Ecto neural progenitor cell (in vitro differentiated cells): Measurements from ENCODE around the gene PXMP4.

Experiments
- DNase-seq: peaks from one replicate; pipeline ENCODE4 v3.0.0-alpha.2; 2018; ENCODE audit warnings: low spot score

The PXMP4 gene

DNA sequence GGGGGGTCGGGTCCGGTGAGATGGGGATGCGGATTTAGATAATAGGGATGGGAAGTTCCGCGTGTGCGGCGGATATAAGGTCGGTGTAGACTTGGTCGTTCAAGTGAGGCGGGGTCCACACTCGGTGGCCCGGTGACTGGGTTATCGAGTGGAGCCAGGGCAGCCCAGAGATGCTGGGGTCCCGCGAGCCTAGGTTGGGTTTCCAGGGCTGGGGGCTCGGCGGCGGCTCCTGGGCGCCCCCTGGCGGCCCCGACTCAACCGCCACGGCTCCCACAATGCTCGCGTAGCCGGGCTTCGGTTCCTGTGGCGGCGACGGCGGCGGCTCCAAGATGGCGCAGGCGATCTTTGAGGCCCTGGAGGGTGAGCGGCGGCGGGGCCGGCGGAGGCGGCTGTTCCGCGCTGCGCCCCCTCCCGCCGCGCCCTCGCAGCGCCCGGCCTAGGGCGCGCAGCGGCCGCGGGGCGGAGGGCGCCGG, 11.6 kb upstream of the PXMP4 start, which contains the start of gene ZNF341:
Gene ZNF341, plus strand, starts transcription at position 304 of the 473 bp plus-strand sequence. Its CDS starts 26 bp downstream, at position 330.
- DNase-seq: no peak

GRCh38 chr20:33730946-33731692, 11.0 kb upstream of the PXMP4 start:
- DNase-seq: no peak

GRCh38 chr20:33729101-33729500, 9.0 kb upstream of the PXMP4 start:
- no peak for DNase-seq

GRCh38 chr20:33728463-33728862, 8.4 kb upstream of the PXMP4 start:
- DNase-seq: no peak

DNA sequence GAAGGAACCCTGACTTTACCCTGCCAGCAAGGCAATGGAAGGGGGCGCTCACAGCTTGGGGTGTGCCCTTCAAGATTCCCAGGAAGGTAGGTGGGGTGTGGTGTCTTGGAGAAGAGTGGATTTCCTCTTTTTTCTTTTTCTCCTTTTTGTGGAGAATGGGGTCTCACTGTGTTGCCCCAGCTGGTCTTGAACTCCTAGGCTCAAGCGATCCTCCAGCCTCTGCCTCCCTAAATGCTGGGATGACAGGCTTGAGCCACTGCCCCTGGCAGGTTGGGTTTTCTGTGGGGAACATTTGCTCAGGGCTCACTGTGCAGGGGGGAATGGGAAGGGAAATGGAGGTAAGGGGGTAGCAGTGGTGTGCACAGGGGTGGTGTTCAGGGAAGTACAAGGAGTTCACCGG, 7.7 kb upstream of the PXMP4 start:
- no peak for DNase-seq

DNA sequence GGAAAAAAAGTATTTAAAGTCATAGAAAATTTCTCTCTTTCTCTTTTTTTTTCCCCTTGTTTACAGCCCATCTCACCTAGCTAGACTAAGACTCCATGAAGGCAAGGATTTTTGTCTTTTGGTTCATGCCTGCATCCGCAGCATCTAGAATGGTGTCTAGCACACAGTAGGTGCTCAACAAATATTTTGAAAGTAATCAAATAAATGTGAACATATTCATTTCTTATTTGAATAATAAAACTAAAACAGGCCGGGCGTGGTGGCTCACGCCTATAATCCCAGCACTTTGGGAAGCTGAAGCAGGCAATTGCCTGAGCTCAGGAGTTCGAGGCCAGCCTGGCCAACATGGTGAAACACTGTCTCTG, 7.0 kb upstream of the PXMP4 start:
- no peak for DNase-seq

DNA sequence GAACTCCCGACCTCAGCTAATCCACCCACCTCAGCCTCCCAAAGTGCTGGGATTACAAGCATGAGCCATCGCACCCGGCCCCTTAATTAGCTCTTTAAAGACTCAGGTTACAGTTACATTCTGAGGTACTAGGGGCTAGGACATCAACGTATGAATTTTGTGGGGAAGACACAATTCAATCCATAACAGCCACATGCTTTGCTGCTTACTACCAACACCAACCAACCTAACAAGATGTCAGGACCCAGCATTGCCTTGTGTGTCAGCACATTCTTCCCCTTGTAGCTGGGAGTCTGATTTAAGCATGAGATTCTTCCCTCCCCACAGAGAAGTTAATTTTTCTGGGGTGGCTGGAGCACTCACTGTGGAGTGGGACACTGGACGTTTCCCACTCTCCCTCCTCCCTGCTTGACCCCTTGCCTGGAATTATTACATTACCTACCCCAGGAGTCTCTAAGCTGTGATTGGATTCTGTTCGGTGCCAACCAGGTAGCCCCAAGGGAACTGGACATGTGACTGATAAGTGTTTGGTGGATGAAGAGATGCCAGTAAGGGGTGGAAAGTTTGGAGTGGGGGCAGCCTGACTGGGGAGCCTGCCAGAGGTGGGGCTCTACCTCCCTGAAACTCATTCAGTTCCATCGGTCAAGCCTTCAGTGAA, 5.6 kb upstream of the PXMP4 start:
- no peak for DNase-seq

GRCh38 chr20:33724439-33725094, 4.5 kb upstream of the PXMP4 start:
- no peak for DNase-seq

DNA sequence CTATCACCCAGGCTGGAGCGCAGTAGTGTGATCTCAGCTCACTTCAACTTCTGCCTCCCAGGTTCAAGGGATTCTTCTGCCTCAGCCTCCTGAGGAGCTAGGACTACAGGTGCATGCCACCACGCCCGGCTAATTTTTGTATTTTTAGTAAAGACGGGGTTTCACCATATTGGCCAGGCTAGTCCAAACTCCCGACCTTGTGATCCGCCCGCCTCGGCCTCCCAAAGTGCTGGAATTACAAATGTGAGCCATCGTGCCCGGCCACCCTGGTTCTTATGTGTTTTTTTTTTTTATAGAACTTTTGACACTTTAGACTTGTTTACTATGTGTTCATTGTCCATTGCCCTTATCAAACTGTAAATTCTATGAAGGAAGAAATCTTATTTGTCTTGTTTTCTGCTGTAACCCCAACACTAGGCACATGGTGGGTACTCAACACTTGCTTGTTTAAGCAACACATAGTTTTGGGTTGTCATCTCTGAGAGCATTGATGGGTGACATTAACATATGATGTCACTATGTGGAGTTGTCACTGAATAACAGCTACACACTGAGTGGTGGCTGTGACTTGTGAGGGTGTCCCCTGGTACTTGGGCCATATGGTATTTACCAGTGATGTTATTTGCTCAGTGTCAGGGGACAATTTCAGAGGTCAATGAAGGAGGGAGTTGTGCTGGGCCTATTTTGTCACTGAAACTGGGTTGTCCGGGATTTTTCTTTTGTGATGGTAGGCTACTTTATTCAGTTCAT, 1.5 kb upstream of the PXMP4 start:
- no peak for DNase-seq

DNA sequence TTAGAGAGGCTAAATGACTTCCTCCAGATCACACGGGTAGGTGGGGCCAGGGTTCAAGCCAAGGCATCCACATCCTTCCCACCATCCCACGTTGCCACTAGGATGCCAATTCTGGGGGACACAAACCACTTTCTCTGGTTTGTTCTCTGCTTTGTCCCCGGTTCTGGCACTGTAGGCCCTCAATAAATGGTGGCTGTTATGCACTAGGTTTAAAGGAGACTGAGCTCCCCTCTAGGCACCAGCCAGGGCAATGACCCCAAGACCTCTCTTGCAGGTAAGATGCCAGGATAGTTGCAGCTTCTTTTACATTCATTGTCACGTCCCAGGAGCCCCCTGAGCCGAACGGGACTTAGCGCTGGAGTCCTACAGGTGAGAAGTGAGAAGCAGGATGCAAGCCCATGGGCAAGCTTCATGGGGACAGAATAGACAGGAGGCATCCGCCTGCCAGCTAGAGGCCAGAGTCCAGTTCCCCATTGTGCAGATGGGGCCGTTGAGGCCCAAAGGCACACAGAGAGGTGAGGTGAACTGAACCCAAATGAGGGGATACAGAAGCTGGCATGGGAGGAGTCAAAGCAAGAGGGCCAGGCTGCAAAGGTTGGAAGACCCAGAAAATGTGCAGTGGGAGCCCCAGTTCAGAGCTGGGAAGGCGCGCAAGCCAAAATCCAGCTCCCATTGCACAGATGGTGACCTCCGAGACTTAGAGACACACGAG, 677 bp downstream of the PXMP4 start:
- no peak for DNase-seq

- no peak for DNase-seq
These were observed 3.6 kb downstream of the PXMP4 start for GRCh38 chr20:33716498-33716897.

DNA sequence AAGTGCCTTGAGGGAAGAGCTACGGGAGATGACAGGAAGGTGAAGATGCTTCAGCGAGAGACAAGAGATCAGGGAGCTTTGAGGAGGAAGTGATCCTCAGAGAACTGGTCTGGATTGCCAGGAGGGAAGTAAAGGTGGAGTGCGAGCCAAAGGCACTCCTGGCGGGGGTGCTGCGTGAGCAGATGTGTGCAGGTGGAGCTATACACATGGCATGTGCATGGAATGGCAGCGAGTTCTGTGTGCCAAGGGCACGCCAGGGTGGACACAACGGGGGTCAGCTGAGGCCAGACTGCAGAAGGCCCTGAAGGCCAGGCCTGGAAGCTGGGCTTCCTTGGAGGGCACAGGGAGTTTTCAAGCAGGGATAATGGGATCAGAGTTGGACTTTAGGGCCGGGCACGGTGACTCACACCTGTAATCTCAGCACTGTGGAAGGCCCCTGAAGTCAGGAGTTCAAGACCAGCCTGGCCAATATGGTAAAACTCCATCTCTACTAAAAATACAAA, 6.2 kb downstream of the PXMP4 start:
- no peak for DNase-seq

GRCh38 chr20:33711446-33711738, 8.7 kb downstream of the PXMP4 start:
- DNase-seq: no peak

GRCh38 chr20:33710681-33711445, 9.2 kb downstream of the PXMP4 start:
- no peak for DNase-seq

GRCh38 chr20:33709905-33710541, 10.1 kb downstream of the PXMP4 start:
- no peak for DNase-seq

DNA sequence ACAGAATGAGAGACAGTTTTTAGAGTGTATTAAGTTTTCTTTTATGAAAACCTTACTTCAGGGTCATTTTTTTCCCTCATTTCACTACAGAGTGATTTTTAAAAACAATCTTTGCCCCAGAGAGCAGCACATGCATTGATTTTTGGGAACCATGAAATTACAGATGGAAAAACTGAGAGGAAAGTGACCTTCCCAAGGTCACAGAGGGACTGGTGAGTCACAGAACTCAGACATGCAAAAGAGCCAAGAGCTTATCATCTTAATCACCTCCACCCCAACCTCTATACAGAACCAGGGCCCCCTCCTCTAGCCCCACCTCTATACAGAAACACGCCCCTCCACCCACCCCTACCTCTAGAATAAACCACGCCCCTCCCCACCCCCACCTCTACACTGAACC, 10.7 kb downstream of the PXMP4 start:
- no peak for DNase-seq

GRCh38 chr20:33707668-33708067, 12.4 kb downstream of the PXMP4 start:
- DNase-seq: no peak

GRCh38 chr20:33704197-33704924, 15.7 kb downstream of the PXMP4 start:
- DNase-seq: no peak

- DNase-seq: no peak
These were observed 16.5 kb downstream of the PXMP4 start for GRCh38 chr20:33703498-33704137.
